Measurements from ENCODE around the gene CST6. TPM values are rescaled to one million over a fixed set of nuclear protein-coding genes. Genes with fewer than 3 reads are reported as not detected.

The CST6 gene
- total and polyA plus RNA-seq, 4 donors: not detected

- no peak for DNase-seq (ENCODE audit: low spot score)
- H3K27ac ChIP-seq (ENCODE audit: low read depth in 1 of 2, low read length in 2 of 2): no peak overlapping the region
- WGBS: 95% methylated on average over 81 of the region's 81 CpGs
- no peak for TF ChIP-seq GABPA (IDR thresholded peaks at IDR 0.05 in 1 of 2, conservative IDR thresholded peaks at IDR 0.05 in 1 of 2)
- TF ChIP-seq HNF4A (conservative IDR thresholded peaks at IDR 0.05): no peak
- TF ChIP-seq SP1 (IDR thresholded peaks at IDR 0.05): no peak
- no peak for TF ChIP-seq ATF3 (IDR thresholded peaks at IDR 0.05)
- TF ChIP-seq NR2F2 (IDR thresholded peaks at IDR 0.05): no peak
- TF ChIP-seq FOXA1 (IDR thresholded peaks at IDR 0.05): no peak
- TF ChIP-seq RXRA (IDR thresholded peaks at IDR 0.05): no peak
- TF ChIP-seq RAD21 (IDR thresholded peaks at IDR 0.05): no peak
- no peak for TF ChIP-seq YY1 (IDR thresholded peaks at IDR 0.05)
- TF ChIP-seq MAX (IDR thresholded peaks at IDR 0.05): no peak
- TF ChIP-seq TAF1 (conservative IDR thresholded peaks at IDR 0.05): no peak
- no peak overlapping the region for H3K9ac ChIP-seq (ENCODE audit: low read depth in 1 of 2, low read length in 2 of 2)
- H3K36me3 ChIP-seq (ENCODE audit: control insufficient read depth in 4 of 4, insufficient read depth in 3 of 4, low read depth in 1 of 4, low read length in 3 of 4): no peaks in the 10 kb centered on the region
- H3K4me1 ChIP-seq (ENCODE audit: control insufficient read depth in 4 of 4, insufficient read depth in 4 of 4, low read length in 3 of 4): peaks cover 0 to 5% (median 4%) of the 10 kb centered on the region in 4 donors
- H3K9me3 ChIP-seq (ENCODE audit: control insufficient read depth in 4 of 4, low read length in 3 of 4): no peaks in the 10 kb centered on the region
- H3K4me3 ChIP-seq (ENCODE audit: low read depth in 1 of 3, low read length in 3 of 3): no peak overlapping the region
- no peaks in the 10 kb centered on the region for H3K27me3 ChIP-seq (ENCODE audit: control insufficient read depth in 4 of 4, insufficient read depth in 4 of 4, low read length in 3 of 4)
Measured at GRCh38 chr11:66042227-66042995, 30.6 kb downstream of the CST6 start.

GRCh38 chr11:66042996-66043906 is 31.4 kb downstream of the CST6 start:
- WGBS: 97% methylated on average over 88 of the region's 88 CpGs
- no peak for DNase-seq (ENCODE audit: low spot score)

More at GRCh38 chr11:66042996-66043906, 31.4 kb downstream of the CST6 start:
- no peaks in the 10 kb centered on the region for H3K9me3 ChIP-seq (ENCODE audit: control insufficient read depth in 4 of 4, low read length in 3 of 4)
- TF ChIP-seq NR2F2 (IDR thresholded peaks at IDR 0.05) (no peak), HNF4G (IDR thresholded peaks at IDR 0.05) (no peak), HNF4A (conservative IDR thresholded peaks at IDR 0.05) (no peak), MAX (IDR thresholded peaks at IDR 0.05) (no peak), FOXA1 (IDR thresholded peaks at IDR 0.05) (no peak), REST (IDR thresholded peaks at IDR 0.05) (no peak), FOXA2 (IDR thresholded peaks at IDR 0.05) (no peak), JUND (IDR thresholded peaks at IDR 0.05) (no peak), EGR1 (IDR thresholded peaks at IDR 0.05; ENCODE audit: low read depth in 2 of 2) (no peak), YY1 (IDR thresholded peaks at IDR 0.05) (no peak), ZBTB33 (IDR thresholded peaks at IDR 0.05) (no peak), RAD21 (IDR thresholded peaks at IDR 0.05) (no peak), SP1 (IDR thresholded peaks at IDR 0.05) (no peak), TAF1 (conservative IDR thresholded peaks at IDR 0.05) (no peak), RXRA (IDR thresholded peaks at IDR 0.05) (no peak), GABPA (IDR thresholded peaks at IDR 0.05 in 1 of 2, conservative IDR thresholded peaks at IDR 0.05 in 1 of 2) (no peak), ATF3 (IDR thresholded peaks at IDR 0.05) (no peak), CTCF (IDR thresholded peaks at IDR 0.05; ENCODE audit: low read depth, low read length, missing input control) (no peak)
- H3K4me3 ChIP-seq (ENCODE audit: low read depth in 1 of 3, low read length in 3 of 3): no peak overlapping the region
- no peaks in the 10 kb centered on the region for H3K36me3 ChIP-seq (ENCODE audit: control insufficient read depth in 4 of 4, insufficient read depth in 3 of 4, low read depth in 1 of 4, low read length in 3 of 4)
- no peak overlapping the region for H3K27ac ChIP-seq (ENCODE audit: low read depth in 1 of 2, low read length in 2 of 2)
- H3K27me3 ChIP-seq (ENCODE audit: control insufficient read depth in 4 of 4, insufficient read depth in 4 of 4, low read length in 3 of 4): no peaks in the 10 kb centered on the region
- peaks cover 0 to 5% (median 4%) of the 10 kb centered on the region in 4 donors for H3K4me1 ChIP-seq (ENCODE audit: control insufficient read depth in 4 of 4, insufficient read depth in 4 of 4, low read length in 3 of 4)
- H3K9ac ChIP-seq (ENCODE audit: low read depth in 1 of 2, low read length in 2 of 2): no peak overlapping the region

All from liver (tissue), 9 donors.